Raji (cell line): ENCODE data around the gene RAPGEF5.

Experiments
- POLR2A ChIP-seq: IDR thresholded peaks from 2 replicates; pipeline ENCODE4 v1.6.1; 2011; ENCODE audit warnings: low read depth, low read length, control low read depth; ENCODE audit not compliant: insufficient read depth

Gene RAPGEF5

GRCh38 chr7:22387583-22387982 is 30.6 kb upstream of the RAPGEF5 start:
- no peak for TF ChIP-seq POLR2A

DNA sequence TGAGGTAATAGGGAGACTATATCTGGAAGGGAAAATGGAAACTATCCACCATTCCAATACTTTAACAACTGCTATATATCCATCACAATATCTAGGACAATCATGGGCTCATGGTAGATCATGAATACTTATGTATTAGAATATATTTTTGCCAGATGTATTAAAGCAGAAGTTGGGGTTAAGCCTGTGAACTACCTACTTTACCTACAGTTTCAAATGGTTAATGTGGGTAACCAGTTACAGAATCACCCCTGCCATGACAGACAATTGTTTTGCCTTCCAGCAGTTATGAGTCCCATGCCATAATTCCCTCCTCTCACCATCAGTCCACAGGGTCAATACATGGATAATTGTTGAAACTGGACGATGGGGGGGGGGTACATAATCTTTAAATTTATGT is 29.9 kb upstream of the RAPGEF5 start:
- TF ChIP-seq POLR2A: no peak

GRCh38 chr7:22386206-22386858 is 29.4 kb upstream of the RAPGEF5 start:
- TF ChIP-seq POLR2A: no peak

DNA sequence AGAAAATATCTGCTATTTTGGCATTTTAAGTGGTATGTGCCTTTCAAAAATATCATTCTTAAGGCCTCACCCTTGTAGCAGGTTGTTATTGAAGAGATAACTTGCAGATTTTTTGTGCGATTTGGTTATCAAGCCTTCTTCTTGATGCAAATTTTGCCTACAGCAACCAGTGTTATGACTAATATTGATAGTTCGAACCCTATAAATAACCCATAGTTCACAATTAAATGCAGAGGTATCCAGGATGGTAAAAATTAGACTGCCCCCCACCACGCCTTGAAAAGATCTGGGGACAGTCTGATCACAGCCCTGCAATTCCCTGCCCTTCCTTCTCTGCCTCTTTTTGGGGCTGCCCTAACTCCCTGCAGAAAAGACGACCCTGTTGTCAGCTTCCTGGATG is 28.4 kb upstream of the RAPGEF5 start:
- no peak for TF ChIP-seq POLR2A

GRCh38 chr7:22380333-22380732 is 23.4 kb upstream of the RAPGEF5 start:
- no peak for TF ChIP-seq POLR2A

DNA sequence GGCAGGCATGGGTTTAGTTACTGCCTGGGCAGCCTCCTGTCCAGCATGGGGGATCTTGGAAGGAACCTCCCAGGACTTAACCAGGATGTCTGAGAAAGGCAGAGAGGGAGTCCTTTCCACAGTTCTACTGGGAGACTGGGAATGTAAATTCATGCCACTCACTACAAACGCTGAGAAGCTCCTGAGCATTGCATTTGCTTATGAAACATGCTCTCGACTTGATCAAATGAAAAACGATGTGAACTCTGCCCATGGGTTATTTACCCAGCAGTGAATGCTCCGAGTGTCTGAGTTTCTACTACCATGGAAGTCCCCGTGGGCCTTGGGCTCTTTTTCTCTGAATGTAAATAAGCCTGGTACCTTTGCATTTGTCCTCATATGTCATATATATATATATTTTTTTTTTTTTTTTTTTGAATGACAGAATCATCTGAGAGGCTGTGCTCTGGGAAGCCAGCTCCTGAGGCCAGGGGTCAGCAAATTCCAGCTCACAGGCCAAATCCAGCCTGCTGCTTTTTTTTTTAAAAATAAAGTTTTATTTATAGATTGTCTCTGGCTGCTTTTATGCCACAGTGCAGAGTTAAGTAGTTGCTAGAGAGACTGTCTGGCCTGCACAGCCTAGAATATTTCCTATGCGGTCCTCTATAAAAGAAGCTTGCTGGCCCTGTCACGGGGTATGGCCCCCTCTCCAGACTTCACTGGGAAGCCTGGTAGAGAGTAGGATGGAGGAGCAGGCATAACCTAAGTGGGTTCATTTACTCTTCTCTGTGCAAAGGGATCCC is 21.4 kb upstream of the RAPGEF5 start:
- no peak for TF ChIP-seq POLR2A

DNA sequence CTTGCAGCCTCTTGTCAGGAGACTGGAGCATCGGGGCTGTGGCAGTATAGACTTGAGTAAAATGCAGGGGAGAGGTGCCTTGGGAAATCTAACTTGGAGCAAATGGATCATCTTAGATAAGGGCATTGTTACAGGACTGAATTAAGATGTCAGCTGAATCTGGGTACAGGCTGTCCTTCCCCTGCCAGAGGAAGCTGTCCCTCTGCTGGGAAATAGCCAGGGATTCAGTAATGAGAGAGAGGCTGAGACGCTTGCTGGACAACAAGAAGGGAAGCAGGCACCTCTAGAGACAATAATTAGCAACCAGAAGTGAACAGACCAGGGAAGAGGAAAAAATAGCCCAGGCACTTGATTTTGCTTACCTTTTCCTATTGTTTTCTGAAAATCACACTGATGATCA is 20.7 kb upstream of the RAPGEF5 start:
- no peak for TF ChIP-seq POLR2A

DNA sequence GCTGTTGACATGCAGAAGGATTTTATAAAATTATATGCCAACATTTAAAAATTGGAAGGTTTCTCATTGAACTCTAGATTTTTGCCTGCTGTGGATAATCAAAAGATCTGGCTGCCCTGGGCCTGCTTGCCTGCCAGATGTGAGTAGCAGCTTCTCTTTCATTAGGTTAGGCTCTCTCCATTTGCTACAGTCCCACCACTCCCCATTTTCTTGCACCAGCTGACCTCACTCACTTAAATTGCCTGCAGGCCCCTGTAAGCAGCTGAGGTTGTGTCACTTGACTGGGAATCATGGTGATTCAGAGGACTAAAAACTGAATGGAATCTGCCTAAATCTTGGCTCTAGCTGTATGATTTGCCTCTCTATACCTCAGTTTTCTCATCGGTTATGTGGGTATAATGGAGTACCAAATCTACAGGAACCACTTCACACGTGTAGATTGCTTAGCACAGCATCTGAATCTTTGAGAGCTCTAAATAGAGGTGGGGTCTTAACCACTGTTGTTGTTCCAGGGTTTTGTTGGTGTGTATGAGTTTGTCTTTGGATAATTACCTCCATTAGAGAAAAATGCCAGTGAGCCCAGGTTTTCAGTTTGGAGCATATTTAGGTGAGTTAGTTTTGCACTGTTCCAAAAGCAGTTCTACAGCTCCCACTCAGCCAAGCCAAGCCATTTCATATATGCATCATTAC is 18.6 kb upstream of the RAPGEF5 start:
- TF ChIP-seq POLR2A: no peak

GRCh38 chr7:22373911-22374310 is 17.0 kb upstream of the RAPGEF5 start:
- no peak for TF ChIP-seq POLR2A

GRCh38 chr7:22373388-22373787 is 16.4 kb upstream of the RAPGEF5 start:
- no peak for TF ChIP-seq POLR2A

- no peak for TF ChIP-seq POLR2A
Observed at GRCh38 chr7:22372863-22373262, 15.9 kb upstream of the RAPGEF5 start.

- no peak for TF ChIP-seq POLR2A
Observed at GRCh38 chr7:22371878-22372277, 14.9 kb upstream of the RAPGEF5 start.

- TF ChIP-seq POLR2A: no peak
Observed at GRCh38 chr7:22364900-22365299, 7.9 kb upstream of the RAPGEF5 start.

- no peak for TF ChIP-seq POLR2A
Observed at GRCh38 chr7:22363756-22364422, 6.9 kb upstream of the RAPGEF5 start.

- no peak for TF ChIP-seq POLR2A
Observed at GRCh38 chr7:22361795-22362194, 4.8 kb upstream of the RAPGEF5 start.
